NCI-H128 (cell line): ENCODE measurements around the gene SETD1A.
A peak's percentile ranks its signal among the peaks of the same experiment; 100 is the strongest.
"Not testable (repeated sequence)": the region's sequence is repeated elsewhere in the genome, so short reads cannot be mapped to it uniquely, and the experiment has no call there.

Source experiments
- DNase-seq: peaks from one replicate; lab custom pipeline; 2025; ENCODE audit not compliant: unreplicated experiment; lab: John Stamatoyannopoulos, UW

The SETD1A gene

GRCh38 chr16:31013292-31013691 lies 55.7 kb downstream of the SETD1A start:
- not testable (repeated sequence) for DNase-seq

GRCh38 chr16:31016018-31016417 lies 58.5 kb downstream of the SETD1A start:
- no peak for DNase-seq

GRCh38 chr16:31017756-31018155 lies 60.2 kb downstream of the SETD1A start:
- DNase-seq = not testable (repeated sequence)

GRCh38 chr16:31020536-31020935 lies 63.0 kb downstream of the SETD1A start:
- DNase-seq = no peak

GRCh38 chr16:31022544-31023251 lies 65.1 kb downstream of the SETD1A start:
- no peak for DNase-seq

- no peak for DNase-seq
Measured at GRCh38 chr16:31023252-31023602, 65.7 kb downstream of the SETD1A start.

- no peak for DNase-seq
Measured at GRCh38 chr16:31023627-31024226, 66.2 kb downstream of the SETD1A start.

- no peak for DNase-seq
Measured at GRCh38 chr16:31025339-31025738, 67.8 kb downstream of the SETD1A start.

- no peak for DNase-seq
Measured at GRCh38 chr16:31029272-31029671, 71.7 kb downstream of the SETD1A start.

GRCh38 chr16:31031276-31031675 lies 73.7 kb downstream of the SETD1A start:
- no peak for DNase-seq

- peak; percentile 83 for DNase-seq
Measured at GRCh38 chr16:31032736-31033708, 75.5 kb downstream of the SETD1A start, which contains the start of gene STX4. STX4 (plus strand) TSS chr16:31033558; CDS start chr16:31033806, 248 bp downstream.

GRCh38 chr16:31033709-31034492 lies 76.3 kb downstream of the SETD1A start:
- DNase-seq = peak; percentile 44
